Stimulated activated CD8-positive, alpha-beta memory T cell treated with anti-CD3 and anti-CD28 coated beads, Interleukin-4, amount 100 ng/mL, for 24 hours (primary cell): ENCODE results near the gene GNG12.

Experiments
- DNase-seq: peaks from one replicate; pipeline ENCODE4 v3.0.0-alpha.2; 2020; ENCODE audit warnings: low read depth

The GNG12 gene

DNA sequence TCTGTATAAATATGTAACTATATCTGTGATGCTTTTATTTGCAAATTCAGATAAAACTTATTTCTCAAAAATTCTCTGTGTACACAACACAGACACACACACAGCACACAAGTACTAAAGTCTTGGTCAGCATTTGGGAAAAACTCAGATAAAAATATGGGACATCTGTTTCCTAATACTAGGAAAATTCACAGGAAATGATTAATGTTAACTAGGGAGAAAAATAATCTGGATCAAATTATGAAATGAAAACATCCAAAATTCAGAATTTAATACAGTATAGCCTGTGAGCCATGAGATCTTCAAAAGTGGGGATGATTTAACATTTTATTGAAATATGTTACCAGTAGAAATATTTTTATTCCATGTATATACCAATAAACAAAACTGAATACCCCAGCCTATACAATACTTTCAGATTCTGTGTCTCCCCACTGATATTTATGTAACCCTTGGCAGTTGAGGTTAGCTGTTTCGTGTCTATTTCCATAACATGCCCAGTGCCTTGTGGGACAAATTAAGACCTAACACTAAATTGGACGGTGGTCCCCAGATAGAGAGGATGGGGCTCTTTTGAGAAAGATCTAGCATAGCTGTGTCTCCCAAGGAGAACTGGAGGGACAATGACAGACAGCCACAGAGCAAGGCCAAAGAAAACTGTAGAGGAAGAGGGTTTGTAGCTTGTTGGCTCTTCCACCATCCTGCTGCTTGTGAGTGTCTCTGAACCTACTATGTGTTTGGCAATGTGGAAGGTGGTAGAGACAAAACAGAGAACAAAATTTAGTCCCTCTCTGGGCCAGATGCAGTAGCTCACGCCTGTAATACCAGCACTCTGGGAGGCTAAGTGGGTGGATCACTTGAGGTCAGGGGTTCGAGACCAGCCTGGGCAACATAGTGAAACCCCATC lies 47.2 kb downstream of the GNG12 start:
- DNase-seq = no peak

GRCh38 chr1:67784545-67785186 lies 48.6 kb downstream of the GNG12 start:
- DNase-seq = no peak

- no peak for DNase-seq
These were observed 52.6 kb downstream of the GNG12 start for GRCh38 chr1:67780637-67781036.

GRCh38 chr1:67777440-67777839 lies 55.8 kb downstream of the GNG12 start:
- no peak for DNase-seq

- no peak for DNase-seq
These were observed 56.3 kb downstream of the GNG12 start for GRCh38 chr1:67777016-67777415.

DNA sequence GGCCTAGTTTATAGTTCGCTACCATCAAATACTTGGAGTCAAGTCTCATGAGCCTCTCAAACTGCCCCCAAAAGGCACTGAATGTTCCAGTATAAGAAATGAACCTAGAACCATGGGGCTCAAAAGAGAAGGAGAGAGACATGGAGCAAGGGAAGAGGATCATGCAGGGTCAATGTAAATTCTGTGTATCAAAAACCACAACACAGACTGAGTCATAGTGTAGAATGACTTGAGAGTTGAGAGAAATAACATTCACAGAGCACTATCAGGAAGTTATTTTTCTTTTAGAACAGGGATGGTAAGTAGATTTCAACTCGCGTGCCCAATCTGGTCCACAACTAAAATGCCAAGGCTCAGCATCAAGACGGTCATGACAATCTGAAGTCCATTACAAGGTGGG lies 59.8 kb downstream of the GNG12 start:
- no peak for DNase-seq

- no peak for DNase-seq
These were observed 61.5 kb downstream of the GNG12 start for GRCh38 chr1:67771749-67772148.

- no peak for DNase-seq
These were observed 62.1 kb downstream of the GNG12 start for GRCh38 chr1:67771152-67771551.

DNA sequence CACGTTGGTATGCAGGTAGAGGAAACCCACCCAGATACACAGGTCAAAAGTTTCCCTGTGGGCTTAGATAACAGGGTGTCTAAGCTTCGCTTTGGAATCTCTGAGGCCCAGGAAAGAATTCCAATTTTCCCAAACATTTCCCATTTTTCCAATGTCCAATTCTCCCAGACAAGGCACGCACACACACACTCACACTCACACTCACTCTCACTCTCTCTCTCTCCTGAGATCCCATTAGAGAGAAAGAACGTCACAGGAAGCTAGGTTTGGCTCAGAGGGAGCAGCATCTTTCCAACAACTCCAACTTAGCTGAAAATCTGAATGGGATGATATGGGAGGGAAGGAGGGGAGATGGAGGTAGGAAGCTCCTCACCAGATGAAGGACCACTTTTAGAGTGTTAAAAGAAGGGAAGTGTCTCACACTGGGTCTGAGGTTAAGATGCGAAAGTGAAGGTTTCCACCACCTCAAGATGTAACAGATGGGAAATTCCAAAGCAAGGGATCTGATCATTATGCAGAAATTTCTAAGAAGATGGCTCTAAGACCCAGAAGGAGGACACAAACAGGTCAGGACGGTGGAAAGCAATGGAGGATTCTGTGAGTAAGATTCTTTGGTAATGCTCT lies 63.5 kb downstream of the GNG12 start:
- DNase-seq = no peak

DNA sequence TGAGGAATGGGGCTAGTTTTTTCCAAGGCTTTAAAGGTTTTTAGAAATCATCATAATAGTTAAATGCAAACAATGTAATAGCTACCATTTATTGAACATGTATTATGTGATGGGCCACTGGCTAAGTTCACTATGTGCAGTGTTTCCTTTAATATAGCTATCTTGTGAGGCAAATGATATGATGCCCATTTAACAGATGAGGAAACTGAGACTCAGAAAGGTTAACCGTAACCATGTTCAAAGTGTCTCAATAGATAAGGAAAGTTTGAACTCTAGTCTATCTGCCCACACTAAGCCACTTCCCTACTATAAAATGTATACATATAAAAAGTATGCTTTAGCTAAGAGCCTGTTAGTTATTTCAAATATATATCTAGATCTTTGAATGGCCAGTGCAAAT lies 64.8 kb downstream of the GNG12 start:
- DNase-seq = no peak

GRCh38 chr1:67767103-67767782 lies 66.0 kb downstream of the GNG12 start:
- DNase-seq = no peak

DNA sequence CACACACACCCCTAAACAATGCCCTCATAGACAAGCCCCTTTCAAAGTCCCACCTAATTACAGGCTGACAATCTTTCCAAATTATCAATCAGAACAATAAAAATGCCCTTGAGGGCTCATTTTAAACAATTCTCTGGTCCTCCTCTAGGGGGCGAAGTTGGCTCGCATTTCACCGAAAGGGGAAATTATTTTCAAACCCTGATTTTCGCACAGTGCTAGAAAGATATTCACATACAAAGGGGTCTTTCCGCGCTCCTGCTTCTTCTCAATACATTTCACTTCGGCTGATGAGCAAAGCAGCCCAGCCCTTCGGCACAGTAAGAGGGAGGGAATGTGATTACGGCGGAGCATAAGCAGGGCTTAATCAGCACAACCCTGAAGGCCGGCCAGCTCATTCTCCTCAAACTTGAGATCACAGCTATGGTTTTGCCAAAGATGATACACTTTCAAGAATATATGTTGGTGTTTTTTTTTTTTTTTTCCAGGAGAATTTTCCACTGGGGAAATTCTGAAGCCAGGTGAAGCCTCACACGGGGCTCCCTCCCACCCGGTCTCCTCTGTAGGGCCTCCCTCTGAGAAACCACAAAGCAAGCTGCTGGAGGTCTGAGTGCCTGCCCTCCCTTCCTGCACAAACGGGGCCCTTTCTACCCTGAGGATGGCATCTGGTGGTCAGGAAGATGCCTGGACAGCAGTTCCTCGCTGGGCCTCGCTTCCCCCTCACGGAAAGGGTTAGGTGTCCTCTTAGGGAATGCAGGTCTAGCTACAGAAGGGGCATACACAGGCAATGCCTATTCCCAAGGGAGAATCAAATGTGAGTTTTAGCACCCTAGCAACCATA lies 66.9 kb downstream of the GNG12 start:
- DNase-seq = no peak

DNA sequence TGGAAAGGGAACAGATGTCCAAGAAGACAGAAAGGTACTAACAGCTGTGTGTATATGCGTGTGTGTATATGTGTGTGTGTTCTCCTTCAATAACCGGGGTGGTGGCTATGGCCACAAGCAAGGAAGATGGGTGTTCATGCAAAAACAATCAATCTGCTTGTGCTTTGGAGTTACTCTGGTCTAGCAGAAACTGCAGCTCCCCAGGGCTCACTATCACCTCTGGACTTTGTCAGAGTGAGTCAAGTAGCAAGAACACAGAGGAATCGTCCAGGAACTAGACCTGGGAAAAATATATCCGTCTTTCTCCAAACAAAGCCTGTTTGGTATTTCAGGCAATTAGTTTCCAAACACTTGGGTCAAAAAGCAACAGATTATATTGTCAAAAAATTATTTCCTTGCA lies 68.6 kb downstream of the GNG12 start:
- no peak for DNase-seq

GRCh38 chr1:67761730-67762129 lies 71.5 kb downstream of the GNG12 start:
- no peak for DNase-seq

DNA sequence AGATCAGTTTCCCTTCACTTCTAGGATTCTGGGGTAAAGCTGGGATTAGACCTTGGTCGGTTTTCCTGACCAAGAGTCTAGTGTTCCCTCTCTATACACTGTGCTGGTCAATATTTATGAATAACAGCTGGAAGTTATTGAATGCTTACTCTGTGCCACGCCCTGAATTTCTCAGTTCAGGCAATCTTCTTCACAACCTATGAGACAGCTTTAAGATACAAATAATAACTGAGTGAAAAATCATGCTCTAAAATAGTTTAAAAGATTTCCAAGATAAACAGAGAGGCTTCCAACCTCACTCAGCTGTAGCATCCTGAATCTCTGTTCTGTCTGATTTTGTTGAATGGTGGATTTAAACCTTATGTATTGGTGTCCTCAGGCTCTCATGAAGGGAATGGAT lies 72.2 kb downstream of the GNG12 start:
- DNase-seq = no peak

- DNase-seq = no peak
These were observed 73.0 kb downstream of the GNG12 start for GRCh38 chr1:67760030-67760821.

GRCh38 chr1:67759692-67760029 lies 73.6 kb downstream of the GNG12 start:
- no peak for DNase-seq

DNA sequence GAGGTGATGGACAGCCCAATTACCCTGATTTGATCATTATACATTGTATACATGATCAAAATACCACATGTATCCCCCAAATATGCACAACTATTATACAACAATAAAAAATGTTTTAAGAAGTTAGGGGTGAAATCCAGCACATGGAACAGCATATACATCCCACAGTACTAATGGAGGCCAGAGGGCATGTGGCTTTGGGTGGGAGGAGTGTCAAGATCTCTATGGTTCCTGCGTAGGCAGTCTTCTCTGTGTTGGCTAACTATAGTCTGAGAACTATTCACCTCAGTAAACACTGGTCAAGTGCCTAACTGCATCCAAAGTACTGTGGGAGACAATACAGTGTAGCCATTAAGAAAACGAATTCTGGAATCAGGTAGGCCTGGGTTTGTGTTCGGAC lies 74.2 kb downstream of the GNG12 start:
- no peak for DNase-seq

DNA sequence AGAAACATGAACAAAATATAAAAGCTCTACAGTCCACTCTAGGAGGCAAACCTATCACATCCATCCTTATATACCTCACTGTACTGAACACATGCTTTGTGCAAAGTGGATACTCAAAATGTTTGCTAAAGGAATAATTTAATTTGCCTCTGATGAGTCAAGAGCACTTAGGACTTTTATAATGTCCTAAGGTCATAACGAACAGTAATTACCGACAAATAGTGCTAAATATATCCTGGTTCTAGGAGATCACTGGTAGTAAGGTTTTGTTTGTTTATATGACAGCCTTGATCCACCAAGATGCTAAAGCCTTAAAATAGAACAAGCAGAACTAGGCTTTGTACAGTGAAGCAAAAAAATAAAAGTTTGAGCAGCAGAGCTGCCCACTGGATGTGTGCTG lies 77.6 kb downstream of the GNG12 start:
- DNase-seq = no peak

GRCh38 chr1:67755160-67755559 lies 78.1 kb downstream of the GNG12 start:
- DNase-seq = no peak

DNA sequence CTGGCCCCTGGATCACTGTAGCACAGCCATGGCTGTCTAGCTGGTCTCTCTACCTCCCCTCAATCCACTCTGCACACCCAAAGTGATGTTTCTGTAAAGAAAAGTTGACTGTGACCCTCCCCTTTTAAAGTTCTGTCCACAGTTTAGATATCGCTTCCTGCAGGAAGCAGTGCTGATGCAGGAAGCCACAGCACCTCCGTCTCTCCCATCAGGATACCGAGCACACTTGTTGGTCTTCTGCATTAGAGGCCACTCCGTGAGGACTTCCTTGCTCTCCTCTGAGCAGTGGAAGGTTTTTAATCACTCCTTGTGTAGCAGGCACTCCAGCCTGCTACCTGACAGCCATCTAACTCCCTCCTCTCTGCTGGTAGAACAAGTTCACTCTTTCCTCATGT lies 78.7 kb downstream of the GNG12 start:
- no peak for DNase-seq
